Stimulated activated CD4-positive, alpha-beta T cell treated with anti-CD3 and anti-CD28 coated beads, Interleukin-15, amount 100 ng/mL, for 24 hours (primary cell): Measurements from ENCODE around the gene ZNF543.
"Not testable (repeated sequence)": the region's sequence is repeated elsewhere in the genome, so short reads cannot be mapped to it uniquely, and the experiment has no call there.

Experiments used
- DNase-seq: peaks from one replicate; pipeline ENCODE4 v3.0.0-alpha.2; 2020

The ZNF543 gene

DNA sequence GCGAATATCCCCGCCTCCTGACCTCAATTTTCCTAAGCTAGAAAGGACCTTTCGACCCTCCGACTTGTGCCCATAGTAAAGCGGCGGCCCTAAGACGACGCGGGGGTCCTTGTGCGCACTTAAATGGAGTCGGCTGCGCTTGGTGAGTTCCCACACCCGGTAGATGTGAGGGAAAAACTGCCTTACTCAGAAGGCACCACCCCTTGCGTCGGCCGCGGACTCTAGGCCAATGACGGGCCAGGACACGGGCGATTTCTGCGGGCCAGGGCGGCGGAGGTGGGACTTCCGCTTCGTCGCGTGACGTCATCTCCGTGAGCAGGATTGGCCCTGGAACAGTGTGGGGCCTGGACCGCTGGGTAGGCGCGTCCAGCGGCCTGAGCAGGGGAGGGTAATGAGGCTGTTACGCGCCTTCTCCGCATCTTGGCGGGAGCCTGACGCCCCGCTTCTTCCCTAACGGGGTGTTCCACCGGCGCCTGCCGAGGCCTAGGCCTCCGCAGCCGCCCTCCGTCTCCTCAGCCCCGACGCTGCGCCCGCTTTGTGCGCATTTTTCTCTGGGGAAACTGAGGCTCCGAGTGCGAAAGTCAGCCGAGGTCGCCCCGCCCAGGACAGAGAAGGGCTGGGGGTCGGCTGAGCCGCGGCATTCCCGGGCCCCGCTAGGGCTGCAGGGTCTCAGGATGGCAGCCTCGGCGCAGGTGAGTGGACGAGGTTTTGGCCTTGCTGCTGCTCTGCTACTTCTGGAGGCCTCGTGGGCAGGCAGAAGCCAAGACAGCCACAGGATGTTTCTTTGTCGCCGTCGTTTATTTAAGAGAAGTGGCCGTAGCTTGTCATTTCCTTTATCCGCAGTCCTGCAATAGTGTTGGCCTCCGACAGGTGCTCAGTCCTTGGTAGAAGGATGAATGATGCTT is at the start of gene ZNF543:
Gene ZNF543, plus strand, starts transcription at position 293 of the 905 bp plus-strand sequence. Its CDS starts 382 bp downstream, at position 675.
- DNase-seq = peak; percentile 94

DNA sequence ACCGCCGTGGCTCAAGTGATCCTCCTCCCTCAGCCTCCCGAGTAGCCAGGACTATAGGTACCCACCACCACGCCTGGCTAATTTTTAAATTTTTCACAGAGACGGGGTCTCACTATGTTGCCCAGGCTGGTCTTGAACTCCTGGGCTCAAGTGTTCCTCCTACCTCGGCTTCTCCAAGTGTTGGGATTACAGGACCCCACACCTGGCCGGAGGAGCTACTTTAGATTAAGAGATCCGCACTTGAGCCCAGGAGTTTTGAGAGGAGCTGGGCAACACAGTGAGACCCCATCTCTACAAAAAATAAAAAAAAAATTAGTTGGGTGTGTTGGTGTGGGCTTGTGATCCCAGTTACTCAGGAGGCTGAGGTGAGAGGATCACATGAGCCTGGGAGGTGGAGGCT is 49.0 kb upstream of the ZNF543 start:
- no peak for DNase-seq

DNA sequence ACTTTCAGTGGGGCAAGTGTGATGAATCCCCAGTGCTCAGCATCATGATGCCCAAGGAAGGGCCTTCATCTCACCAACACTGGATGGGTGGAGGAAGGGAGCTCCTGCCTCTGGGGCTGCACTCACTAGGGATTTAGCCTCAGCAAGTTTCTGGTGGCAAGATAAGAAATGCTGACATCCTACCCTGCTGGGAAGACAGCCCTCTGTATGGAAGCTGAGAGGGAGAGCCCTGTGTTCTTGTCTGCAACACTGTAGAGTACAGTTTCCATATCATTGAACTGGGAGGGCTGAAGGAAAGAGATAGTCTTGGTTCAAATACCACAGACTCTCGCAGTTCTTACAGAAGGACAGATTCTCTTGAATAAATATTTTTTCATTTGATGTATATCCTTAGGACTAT is 47.3 kb upstream of the ZNF543 start:
- DNase-seq = no peak

DNA sequence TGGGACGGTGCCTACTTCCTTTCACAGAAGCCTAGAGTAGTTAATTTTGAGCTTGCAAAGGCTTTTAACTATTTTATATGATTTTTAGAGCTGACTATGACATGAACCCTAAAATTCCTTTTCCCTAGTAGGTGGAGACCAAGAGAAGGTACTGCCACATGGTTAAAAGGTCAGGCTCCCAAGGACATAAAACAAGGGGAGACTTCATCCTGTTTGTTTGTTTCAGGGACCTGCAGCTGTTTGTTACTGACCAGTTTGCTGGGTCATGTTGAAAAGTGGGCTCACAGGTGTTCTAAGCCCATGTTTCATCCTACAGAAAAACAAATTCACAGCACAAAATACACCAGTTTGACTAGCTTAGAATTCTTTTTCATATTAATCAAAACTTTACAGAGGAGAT is 43.8 kb upstream of the ZNF543 start:
- DNase-seq = no peak

DNA sequence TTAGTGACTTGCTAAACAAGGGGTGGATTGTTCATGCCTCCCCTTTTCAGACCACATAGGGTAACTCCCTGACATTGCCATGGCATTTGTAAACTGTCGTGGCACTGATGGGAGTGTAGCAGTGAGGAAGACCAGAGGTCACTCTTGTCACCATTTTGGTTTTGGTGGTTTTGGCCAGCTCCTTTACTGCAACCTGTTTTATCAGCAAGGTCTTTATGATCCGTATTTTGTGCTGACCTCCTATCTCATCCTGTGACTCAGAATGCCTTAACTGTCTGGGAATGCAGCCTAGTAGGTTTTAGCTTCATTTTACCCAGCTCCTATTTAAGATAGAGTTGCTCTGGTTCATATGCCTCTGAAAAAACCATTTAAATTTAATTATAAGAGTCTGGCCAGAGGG is 41.8 kb upstream of the ZNF543 start:
- not testable (repeated sequence) for DNase-seq

DNA sequence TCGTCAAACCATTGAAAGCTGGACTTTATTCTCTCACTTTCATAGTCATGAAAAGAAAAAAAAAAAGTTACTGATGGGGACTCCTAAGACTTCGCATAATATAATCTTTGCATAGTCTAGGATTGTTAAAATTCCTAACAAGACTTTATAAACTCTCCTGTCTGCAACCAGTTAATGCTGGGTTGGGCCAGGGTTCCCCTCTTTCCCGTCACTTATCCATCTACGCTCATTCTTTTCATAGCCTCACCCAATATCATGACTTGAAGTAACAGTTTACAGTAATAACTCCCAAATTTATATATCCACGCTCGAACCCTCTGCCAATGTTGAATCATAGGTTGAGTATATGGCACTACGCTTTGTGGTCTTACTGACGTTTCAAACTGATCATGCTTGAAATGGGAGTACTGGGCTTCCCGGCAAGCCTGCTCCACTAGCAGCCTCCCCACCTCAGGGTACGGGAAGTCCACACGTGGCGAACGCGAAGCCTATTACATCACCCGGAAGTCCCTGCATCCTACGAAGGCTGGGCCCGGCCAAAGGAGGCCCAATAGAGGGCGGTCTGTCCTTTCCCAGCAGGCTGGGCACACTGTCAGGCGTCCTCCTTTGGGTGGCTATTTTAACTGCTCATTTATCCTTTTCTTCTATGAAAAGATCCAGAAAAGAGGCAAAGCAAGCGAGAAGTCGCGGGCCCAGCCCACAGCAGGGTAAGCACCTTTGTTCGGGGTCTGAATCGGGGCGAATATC is 40.7 kb upstream of the ZNF543 start:
- DNase-seq = peak; percentile 87

DNA sequence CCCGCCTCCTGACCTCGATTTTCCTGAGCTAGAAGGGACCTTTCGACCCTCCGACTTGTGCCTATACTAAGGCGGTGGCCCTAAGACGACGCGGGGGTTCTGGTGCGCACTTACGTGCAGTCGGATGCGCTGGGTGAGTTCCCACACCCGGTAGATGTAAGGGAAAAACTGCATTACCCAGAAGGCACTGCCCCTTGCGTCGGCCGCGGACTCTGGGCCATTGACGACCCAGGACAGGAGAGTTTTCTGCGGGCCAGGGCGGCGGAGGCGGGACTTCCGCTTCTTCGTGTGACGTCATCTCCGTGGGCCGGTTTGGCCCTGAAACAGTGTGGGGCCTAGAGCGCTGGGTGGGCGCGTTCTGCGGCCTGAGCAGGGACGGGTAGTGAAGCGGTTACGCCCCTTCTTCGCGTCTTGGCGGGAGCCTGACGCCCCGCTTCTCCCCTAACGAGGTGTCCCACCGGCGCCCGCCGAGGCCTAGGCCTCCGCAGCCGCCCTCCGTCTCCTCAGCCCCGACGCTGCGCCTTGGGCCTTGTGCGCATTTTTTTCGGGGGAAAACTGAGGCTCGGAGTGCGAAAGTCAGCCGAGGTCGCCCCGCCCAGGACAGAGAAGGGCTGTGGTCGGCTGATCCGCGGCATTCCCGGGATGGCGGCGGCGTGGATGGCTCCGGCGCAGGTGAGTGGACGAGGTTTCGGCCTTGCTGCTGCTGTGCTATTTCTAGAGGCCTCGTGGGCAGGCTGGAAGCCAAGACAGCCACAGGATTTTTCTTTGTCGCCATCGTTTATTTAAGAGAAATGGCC is 39.9 kb upstream of the ZNF543 start, which contains the start of gene ZNF460:
Gene ZNF460, plus strand, starts transcription at position 321 of the 797 bp plus-strand sequence. Its CDS starts 322 bp downstream, at position 643.
- peak; percentile 95 for DNase-seq

DNA sequence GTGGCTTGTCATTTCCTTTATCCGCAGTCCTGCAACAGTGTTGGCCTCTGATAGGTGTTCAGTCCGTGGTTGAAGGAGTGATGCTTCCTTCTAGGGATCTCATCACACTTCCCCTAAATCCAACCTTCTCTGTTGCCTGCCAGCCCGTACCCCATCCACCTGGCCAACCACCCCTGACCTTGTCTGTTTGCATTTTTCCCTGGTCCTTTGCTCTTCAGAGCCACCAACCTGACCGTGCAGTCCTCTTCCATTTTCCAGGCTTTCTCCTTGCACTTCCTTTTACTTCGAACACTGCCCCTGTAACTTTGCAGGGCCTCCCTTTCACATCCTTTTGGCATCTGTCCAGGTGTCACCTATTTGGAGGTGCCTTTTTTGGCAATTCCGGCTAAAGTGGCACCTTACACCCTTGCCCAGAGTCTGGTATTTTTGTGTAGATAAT is 39.3 kb upstream of the ZNF543 start:
- no peak for DNase-seq

DNA sequence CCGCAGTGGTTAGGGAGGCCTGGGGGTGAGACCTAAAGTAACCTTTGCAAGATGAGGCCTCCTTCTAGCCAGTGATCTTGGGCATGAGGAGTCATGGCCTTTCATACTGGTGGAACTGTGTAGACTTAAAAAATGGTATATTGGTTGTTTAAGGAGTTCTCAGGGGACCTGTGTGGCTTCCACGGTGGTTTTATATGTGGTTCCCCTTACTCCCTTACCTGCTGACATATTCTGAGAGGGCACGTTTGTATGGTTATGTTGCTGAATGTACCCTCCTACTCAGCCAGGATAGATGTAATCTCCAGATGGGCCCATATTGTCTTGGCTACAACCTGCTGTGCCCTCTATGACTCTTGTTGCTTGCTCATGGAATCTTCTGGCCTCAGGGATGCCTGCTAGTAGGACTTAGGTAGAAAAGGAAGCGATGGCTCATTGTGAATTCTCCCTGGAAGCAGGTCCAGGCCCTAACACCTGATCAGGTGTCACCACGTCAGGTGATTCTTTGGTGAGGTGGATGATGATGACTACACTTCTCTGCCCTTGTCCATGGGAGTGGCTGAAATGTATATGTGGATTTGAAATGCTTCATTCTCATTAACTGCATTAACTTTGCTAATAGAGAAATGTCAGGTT is 38.1 kb upstream of the ZNF543 start:
- no peak for DNase-seq

DNA sequence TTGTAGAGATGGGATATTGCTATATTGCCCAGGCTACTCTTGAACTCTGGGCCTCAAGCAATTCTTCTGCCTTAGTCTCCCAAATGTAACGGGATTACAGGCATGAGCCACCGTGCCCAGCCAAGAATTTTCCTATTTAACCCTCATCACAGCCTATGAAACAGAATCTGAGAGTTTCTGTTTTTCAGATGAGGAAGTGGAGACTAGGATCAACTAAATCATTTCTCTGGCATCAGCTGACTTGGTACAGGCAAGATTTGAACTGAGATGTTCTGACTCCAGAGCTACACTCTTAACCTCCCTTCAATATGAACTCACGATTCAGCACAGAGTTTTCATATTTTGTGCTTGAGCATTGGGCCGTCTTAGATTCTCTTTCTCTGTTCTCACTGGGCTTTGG is 31.9 kb upstream of the ZNF543 start:
- no peak for DNase-seq

DNA sequence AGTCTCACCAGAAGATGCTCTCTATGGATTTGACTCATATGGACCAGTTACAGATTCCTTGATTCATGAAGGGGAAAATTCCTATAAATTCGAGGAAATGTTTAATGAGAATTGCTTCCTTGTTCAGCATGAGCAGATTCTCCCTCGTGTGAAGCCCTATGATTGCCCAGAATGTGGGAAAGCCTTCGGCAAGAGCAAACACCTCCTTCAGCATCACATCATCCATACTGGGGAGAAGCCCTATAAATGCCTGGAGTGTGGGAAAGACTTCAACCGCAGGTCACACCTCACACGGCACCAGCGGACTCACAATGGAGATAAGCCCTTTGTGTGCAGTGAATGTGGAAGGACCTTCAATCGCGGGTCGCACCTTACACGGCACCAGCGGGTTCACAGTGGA is 29.3 kb upstream of the ZNF543 start:
- DNase-seq = no peak

DNA sequence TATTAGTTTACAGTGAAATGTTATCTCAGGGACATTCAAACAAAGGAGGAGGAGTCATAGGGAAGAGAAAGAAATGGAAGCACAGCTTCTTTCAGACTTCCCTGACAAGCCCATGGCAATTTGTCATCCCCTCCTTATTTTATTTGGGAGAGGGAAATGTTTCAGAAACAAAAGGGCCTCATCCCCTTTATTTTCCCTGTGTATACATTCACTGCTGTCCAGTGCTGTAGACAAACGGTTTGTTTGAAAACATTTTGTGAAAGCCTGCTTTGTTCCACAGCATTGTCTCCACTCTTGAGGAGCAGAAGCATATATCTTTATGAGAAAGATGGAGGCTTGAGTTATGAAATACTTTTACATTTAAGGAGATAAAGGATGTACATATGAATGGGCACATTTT is 27.7 kb upstream of the ZNF543 start:
- DNase-seq = no peak

DNA sequence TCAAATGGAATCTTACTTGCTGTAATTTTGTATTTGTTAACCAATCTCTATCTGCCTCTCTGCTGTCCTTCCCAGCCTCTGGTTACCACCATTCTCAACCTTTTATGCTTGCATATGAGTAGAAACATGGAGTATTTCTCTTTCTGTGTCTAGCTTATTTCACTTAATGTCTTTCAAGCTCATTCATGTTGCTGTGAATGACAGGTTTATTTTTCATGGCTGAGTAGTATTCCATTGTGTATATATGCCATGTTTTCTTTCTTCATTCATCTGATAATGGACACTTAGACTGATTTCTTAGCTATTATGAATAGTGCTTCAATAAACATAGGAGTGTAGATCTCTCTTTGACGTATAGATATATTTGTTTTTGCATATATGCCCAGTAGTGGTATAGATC is 26.6 kb upstream of the ZNF543 start:
- DNase-seq = no peak

DNA sequence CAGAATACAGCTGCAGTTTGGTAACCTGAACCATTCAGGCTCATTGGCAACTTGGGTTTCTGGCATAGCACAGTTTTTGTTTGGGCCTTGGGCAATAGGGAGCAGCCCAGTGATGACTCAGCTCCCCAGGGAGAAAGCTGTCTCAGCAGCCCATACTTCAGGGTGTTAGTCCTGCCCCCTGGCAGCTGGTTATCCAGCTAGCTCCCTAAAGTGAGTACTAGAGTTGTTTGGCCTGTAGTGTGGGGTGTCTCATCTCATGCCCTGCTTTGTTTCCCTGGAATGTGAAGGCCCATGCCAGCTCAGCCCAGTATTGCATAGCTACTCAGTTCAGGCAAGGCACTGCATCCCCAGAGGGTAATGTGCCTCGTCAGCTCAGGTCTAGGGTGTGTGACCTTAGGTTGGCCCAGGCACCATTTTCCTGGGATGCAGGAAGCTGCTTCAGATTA is 18.2 kb upstream of the ZNF543 start:
- DNase-seq = no peak

DNA sequence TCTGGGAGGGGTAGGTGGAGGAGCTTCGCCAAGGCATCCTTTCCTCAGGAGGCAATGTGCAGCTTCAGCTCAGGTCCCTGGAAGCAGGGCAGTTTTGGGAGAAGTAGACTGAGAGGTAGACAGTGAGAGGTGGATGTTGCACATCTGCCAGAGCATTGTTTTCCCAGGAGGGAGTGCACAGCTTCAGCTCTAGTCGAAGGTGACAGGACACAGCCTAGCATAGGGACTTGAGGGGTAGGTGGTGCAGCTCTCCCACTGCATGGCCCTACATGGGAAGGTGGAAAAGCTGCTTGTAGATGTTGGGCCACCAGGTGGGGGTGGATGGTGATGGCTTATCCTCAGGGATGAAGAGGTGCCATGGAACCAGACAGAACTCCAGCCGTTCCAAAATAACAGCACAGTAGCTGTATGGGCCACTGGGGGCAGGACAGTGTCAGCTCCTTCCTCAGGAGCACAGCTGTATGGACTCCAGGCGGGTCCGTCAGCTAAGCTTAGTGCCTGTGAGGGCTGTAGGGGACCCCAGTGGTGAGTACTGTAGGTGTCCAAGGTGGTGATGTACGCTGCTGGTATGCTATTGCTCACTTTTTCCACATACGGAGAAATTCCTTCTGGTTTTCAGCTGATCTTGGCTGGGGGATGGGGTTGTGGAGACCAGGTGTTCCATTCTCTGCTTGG is 17.4 kb upstream of the ZNF543 start:
- DNase-seq = no peak

DNA sequence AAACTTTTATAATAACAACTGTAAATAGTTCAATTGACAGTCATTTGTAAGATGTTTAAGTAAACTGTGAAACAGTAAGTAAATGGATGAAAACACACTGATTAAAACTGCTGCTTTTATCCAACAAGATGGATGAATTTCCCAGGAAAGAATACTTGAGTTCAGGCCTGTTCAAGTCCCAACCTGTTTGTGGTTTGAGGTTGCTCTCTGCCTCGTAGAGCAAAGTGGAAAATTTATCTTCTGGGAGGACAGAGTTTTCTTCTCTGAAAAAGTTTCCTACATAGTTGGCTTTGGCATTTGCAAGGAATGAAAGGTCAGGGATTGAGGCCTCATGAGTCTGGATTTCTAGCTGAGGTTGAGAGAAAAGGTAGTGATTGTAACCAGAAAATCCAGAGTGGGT is 15.2 kb upstream of the ZNF543 start:
- DNase-seq = no peak

DNA sequence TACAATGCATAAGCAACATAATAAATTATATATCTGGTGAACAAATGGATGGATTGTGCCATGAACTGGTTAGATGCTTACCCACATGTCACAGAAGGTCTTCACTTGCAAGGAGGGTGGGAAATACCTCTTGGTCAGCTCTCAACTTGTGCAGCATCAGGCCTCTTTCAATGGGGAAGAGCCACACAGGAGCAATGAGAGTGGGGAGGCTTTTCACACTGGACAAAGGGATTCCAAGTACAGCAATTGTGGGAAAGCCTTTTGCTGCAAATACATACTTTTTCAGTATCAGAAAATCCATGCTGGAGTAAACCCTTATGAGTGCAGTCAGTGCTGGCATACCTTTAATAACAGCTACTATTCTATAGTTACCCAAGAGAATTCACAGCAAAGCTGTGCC is 11.8 kb upstream of the ZNF543 start:
- DNase-seq = no peak

DNA sequence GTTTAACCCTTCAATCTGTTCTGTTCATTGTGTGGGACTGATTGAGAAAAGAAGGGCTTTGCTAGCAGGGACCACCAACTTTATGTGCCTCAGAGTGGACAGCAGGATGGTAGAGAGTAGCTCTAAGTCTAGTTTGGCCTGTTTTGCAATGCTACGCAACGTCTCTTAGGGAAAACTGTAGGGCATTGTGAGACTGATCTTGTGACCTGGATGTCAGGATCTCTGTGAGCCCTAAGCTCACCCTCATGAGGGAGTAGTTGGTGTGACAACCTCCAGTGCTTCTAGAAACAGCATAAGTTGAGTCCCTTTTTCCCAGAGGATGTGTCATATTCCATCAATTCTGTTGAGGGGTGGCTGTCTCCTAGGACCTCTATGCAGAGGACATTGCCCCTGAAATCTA is 9.5 kb upstream of the ZNF543 start:
- DNase-seq = no peak

DNA sequence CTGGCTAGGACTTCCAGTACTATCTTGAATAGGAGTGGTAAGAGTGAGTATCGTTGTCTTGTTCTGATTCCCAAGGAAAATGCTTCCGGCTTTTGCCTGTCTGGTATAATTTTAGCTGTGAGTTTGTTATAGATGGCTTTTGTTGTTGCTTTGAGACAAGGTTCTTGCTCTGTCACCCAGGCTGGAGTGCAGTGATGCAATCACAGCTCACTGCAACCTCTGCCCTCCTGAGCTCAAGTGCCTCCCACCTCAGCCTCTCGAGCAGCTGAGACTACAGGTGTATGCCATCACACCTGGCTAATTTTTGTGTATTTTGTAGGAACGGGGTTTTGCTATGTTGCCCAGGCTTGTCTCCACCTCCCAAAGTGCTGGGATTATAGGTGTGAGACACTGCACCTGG is 6.1 kb upstream of the ZNF543 start:
- no peak for DNase-seq

DNA sequence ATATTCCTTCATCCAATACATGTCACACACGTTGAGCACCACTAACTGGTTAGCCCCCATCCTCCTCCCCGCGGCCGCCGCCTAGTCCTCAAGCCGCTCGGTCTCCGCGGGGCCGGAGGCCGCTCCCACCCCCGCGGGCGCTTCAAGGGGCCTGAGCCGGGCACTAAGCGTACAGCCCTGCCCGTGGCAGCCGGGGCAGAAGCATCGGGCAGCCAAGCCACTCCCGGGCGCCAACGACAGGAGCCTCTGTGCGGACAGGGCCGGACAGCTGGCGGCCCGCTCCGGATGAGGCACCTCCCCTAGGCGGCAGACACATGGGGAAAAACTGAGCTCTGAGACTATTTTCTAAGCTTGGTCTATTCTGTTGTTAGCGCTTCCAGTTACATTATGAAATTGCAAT is 2.8 kb upstream of the ZNF543 start:
- DNase-seq = no peak

DNA sequence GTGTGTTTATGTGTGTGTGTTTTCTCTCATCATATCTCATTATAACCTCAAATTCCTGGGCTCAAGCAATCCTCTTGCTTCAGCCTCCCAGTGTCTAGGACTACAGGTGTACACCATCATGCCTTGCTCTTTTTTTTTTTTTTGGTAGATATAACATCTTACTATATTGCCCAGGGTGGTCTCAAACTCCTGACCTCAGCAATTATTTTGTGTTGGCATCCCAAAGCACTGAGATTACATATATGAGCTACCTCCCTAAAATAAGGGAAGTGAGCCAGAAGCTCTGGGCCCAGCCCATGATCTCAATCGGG is 448 bp upstream of the ZNF543 start:
- DNase-seq = no peak

DNA sequence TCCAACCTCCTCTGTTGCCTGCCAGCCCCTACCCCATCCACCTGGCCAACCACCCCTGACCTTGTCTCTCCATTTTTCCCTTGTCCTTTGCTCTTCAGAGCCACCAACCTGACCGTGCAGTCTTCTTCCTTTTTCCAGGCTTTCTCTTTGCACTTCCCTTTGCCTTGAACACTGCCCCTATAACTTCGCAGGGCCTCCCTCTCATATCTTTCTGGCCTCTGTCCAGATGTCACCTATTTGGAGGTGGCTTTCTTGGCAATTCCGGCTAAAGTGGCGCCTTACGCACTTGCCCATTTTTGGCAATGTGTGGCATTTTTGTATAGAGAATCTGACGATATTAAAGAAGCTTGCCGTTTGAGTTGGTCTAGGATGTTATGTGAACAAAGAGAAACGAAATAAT is 844 bp downstream of the ZNF543 start:
- no peak for DNase-seq
